HepG2 (cell line): ENCODE measurements around the gene ITGA6. TPM values are rescaled to one million over a fixed set of nuclear protein-coding genes. Genes with fewer than 3 reads are reported as not detected.

Source experiments
- CENPT ChIP-seq: sonication (generic); formaldehyde crosslinking; IDR thresholded peaks from 2 replicates; pipeline ENCODE4 v1.8.0; 2022; ENCODE audit warnings: low read depth, mild to moderate bottlenecking, moderate library complexity, missing genetic modification reagents
- EP300 ChIP-seq, 3 experiments: sonication (generic) in 1 of 3; formaldehyde crosslinking in 1 of 3; IDR thresholded peaks; 2 replicates each; pipeline versions ENCODE4 v1.5.1 to v1.6.1; 2011 to 2020; ENCODE audit warnings: low read depth in 2 of 3, low read length in 2 of 3, borderline replicate concordance in 1 of 3, improper control_type of control experiment in 1 of 3, mild to moderate bottlenecking in 1 of 3, missing genetic modification reagents in 1 of 3, moderate library complexity in 1 of 3
- ERF ChIP-seq: IDR thresholded peaks from 2 replicates; pipeline ENCODE4 v1.6.1; 2018; ENCODE audit warnings: missing biosample characterization, missing genetic modification reagents
- HDAC2 ChIP-seq: sonication (generic); formaldehyde crosslinking; IDR thresholded peaks from 2 replicates; pipeline ENCODE4 v1.4.0; 2020; ENCODE audit warnings: missing genetic modification reagents
- HNRNPL ChIP-seq: fragments of 200-400 bp; formaldehyde crosslinking; IDR thresholded peaks from 2 replicates; pipeline ENCODE4 v1.6.1; 2017; ENCODE audit warnings: mild to moderate bottlenecking, low read depth, low read length
- KAT8 ChIP-seq: IDR thresholded peaks from 2 replicates; pipeline ENCODE4 v1.6.1; 2016; ENCODE audit warnings: missing genetic modification reagents, missing compliant biosample characterization
- TCF7L2 ChIP-seq: IDR thresholded peaks from 2 replicates; pipeline ENCODE4 v1.6.1; 2011; ENCODE audit warnings: mild to moderate bottlenecking, low read depth, low read length, moderate library complexity
- ZNF138 ChIP-seq: sonication (generic); formaldehyde crosslinking; IDR thresholded peaks from 2 replicates; pipeline ENCODE4 v1.5.0; 2020; ENCODE audit warnings: mild to moderate bottlenecking, low read depth, missing genetic modification reagents
- ZNF224 ChIP-seq: sonication (generic); formaldehyde crosslinking; IDR thresholded peaks from 2 replicates; pipeline ENCODE4 v1.5.0; 2020; ENCODE audit warnings: mild to moderate bottlenecking, missing genetic modification reagents
- ZNF567 ChIP-seq: sonication (generic); formaldehyde crosslinking; IDR thresholded peaks from 2 replicates; pipeline ENCODE4 v1.8.1; 2023; ENCODE audit warnings: mild to moderate bottlenecking, missing genetic modification reagents, borderline replicate concordance
- ZNF607 ChIP-seq: sonication (generic); formaldehyde crosslinking; IDR thresholded peaks from 2 replicates; pipeline ENCODE4 v1.5.1; 2020; ENCODE audit warnings: missing genetic modification reagents, mild to moderate bottlenecking, borderline replicate concordance
- ZNF841 ChIP-seq: sonication (generic); formaldehyde crosslinking; IDR thresholded peaks from 2 replicates; pipeline ENCODE4 v1.8.1; 2023; ENCODE audit warnings: missing genetic modification reagents, borderline replicate concordance
- ZSCAN20 ChIP-seq: sonication (generic); formaldehyde crosslinking; IDR thresholded peaks from 2 replicates; pipeline ENCODE4 v1.4.0; 2020; ENCODE audit warnings: missing genetic modification reagents, mild to moderate bottlenecking, borderline replicate concordance
- polyA plus RNA-seq, 8 experiments: library from polyadenylated mRNA; depleted of rRNA in 3 of 8; stranded (reverse) in 7 of 8; unstranded in 1 of 8; fragments of >200 nt; fragmentation: Illumina TruSeq in 4 of 8; extraction: Trizol in 4 of 8; gene quantifications; 2 replicates each; pipeline versions ENCODE4 v1.2.1 to v1.2.3, GENCODE V29; 2011 to 2016; ENCODE audit warnings: low read depth in 4 of 8, missing spikeins in 1 of 8, mixed read lengths in 1 of 8; ENCODE audit not compliant: insufficient read depth in 1 of 8
- total RNA-seq, 5 experiments: library from RNA; depleted of rRNA; stranded (reverse); fragments of >200 nt; fragmentation: Illumina TruSeq; extraction: Trizol; gene quantifications; 2 replicates each; pipeline ENCODE4 v1.2.3, GENCODE V29; 2016; ENCODE audit warnings: low read depth in 1 of 5
- TF ChIP-seq, protein P1 (sequence below): sonication (generic); formaldehyde crosslinking; IDR thresholded peaks from 2 replicates; pipeline ENCODE4 v1.5.1; 2020; ENCODE audit warnings: mild to moderate bottlenecking, missing genetic modification reagents, moderate library complexity
- TF ChIP-seq, protein P2 (sequence below): sonication (generic); formaldehyde crosslinking; IDR thresholded peaks from 2 replicates; pipeline ENCODE4 v1.8.0; 2023; ENCODE audit warnings: mild to moderate bottlenecking, missing genetic modification reagents
- TF ChIP-seq, protein P3 (sequence below): sonication (generic); formaldehyde crosslinking; IDR thresholded peaks from 2 replicates; pipeline ENCODE4 v1.5.0; 2020; ENCODE audit warnings: mild to moderate bottlenecking, low read depth, missing genetic modification reagents, borderline replicate concordance
- TF ChIP-seq, protein P4 (sequence below): sonication (generic); formaldehyde crosslinking; conservative IDR thresholded peaks from 2 replicates; pipeline ENCODE4 v1.8.0; 2022; ENCODE audit warnings: low read depth, missing genetic modification reagents
- TF ChIP-seq, protein P5 (sequence below): sonication (generic); formaldehyde crosslinking; IDR thresholded peaks from 2 replicates; pipeline ENCODE4 v1.5.0; 2020; ENCODE audit warnings: missing genetic modification reagents
- TF ChIP-seq, protein P6 (sequence below): sonication (generic); formaldehyde crosslinking; IDR thresholded peaks from 2 replicates; pipeline ENCODE4 v1.4.0; 2020; ENCODE audit warnings: mild to moderate bottlenecking, missing genetic modification reagents

ITGA6 gene
- total and polyA plus RNA-seq, 2 of the 13 experiments (the other 11 are each of a cell fraction or from before 2014, with no cell fraction given) = 24.0 to 92.5 TPM

DNA sequence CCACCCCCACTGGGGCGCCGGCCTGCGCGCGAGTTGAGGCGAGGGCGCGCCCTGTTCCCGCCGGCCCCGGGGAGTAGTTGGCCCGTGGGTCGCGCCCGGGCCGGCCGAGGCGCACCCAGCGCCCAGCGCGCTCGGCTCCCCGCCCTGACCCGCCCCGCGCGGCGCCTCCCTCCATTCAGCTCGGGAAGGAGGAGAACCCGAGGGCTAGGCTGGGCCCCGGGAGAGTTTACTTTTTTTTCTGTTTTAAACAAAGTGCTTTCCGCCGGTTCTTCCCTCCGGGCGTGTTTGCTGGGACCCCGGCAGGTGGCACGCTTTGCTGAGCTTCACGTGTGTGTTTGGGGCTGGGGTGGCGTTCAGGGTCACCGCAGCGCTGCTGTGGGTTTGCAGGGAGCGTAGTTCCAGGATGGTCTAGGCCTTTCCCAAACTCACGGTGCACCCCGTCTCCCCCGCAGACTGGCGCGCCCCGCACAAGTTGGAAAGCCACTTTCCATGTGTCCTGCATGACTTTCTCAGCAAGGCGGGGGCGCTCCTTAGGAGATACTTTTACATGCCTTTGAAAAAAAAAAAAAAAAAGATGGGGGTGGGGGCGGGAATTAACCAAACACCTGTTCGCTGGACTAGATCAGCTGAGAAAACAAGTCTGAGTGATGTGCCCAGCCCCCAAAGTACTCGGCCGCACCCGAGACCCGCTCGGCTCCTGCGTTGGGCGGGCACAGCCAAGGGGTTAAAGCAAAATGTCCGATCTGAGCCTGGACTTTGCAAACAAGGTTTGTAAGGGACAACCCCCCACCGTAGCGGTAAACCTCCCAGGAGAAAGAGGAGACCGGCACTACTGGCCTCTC is 825 bp downstream of the ITGA6 start (continued):
- TF ChIP-seq, protein P1, sequence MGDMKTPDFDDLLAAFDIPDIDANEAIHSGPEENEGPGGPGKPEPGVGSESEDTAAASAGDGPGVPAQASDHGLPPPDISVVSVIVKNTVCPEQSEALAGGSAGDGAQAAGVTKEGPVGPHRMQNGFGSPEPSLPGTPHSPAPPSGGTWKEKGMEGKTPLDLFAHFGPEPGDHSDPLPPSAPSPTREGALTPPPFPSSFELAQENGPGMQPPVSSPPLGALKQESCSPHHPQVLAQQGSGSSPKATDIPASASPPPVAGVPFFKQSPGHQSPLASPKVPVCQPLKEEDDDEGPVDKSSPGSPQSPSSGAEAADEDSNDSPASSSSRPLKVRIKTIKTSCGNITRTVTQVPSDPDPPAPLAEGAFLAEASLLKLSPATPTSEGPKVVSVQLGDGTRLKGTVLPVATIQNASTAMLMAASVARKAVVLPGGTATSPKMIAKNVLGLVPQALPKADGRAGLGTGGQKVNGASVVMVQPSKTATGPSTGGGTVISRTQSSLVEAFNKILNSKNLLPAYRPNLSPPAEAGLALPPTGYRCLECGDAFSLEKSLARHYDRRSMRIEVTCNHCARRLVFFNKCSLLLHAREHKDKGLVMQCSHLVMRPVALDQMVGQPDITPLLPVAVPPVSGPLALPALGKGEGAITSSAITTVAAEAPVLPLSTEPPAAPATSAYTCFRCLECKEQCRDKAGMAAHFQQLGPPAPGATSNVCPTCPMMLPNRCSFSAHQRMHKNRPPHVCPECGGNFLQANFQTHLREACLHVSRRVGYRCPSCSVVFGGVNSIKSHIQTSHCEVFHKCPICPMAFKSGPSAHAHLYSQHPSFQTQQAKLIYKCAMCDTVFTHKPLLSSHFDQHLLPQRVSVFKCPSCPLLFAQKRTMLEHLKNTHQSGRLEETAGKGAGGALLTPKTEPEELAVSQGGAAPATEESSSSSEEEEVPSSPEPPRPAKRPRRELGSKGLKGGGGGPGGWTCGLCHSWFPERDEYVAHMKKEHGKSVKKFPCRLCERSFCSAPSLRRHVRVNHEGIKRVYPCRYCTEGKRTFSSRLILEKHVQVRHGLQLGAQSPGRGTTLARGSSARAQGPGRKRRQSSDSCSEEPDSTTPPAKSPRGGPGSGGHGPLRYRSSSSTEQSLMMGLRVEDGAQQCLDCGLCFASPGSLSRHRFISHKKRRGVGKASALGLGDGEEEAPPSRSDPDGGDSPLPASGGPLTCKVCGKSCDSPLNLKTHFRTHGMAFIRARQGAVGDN (CRISPR knock-in tag) = peak; percentile 56
- TF ChIP-seq HDAC2 (CRISPR knock-in tag) (no peak), EP300 (IDR thresholded peaks at IDR 0.05; ENCODE audit: low read depth in 2 of 2, low read length in 2 of 2) (peak; percentile 17 to 37; a peak in 1 of 4 replicates), EP300 (CRISPR knock-in tag; IDR thresholded peaks at IDR 0.05; ENCODE audit: borderline replicate concordance) (no peak), ZNF138 (CRISPR knock-in tag) (no peak), ZNF224 (0 out of 2 replicates have a peak, but pooled peaks have one; percentile 43), ZNF841 (CRISPR knock-in tag) (no peak), ERF (no peak), ZNF567 (no peak), HNRNPL (0 out of 2 replicates have a peak, but pooled peaks have one; percentile 63), TCF7L2 (no peak), ZSCAN20 (CRISPR knock-in tag) (no peak), KAT8 (CRISPR knock-in tag) (peak; percentile 29; the same call in 1 of the 2 replicates), ZNF607 (no peak), CENPT (no peak; the same call in 1 of the 2 replicates)
- TF ChIP-seq, protein P2, sequence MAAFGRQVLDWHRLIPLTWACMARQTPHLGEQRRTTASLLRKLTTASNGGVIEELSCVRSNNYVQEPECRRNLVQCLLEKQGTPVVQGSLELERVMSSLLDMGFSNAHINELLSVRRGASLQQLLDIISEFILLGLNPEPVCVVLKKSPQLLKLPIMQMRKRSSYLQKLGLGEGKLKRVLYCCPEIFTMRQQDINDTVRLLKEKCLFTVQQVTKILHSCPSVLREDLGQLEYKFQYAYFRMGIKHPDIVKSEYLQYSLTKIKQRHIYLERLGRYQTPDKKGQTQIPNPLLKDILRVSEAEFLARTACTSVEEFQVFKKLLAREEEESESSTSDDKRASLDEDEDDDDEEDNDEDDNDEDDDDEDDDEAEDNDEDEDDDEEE (CRISPR knock-in tag) = 0 out of 2 replicates have a peak, but pooled peaks have one; percentile 3
- TF ChIP-seq, protein P3, sequence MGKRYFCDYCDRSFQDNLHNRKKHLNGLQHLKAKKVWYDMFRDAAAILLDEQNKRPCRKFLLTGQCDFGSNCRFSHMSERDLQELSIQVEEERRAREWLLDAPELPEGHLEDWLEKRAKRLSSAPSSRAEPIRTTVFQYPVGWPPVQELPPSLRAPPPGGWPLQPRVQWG = no peak
- TF ChIP-seq, protein P4, sequence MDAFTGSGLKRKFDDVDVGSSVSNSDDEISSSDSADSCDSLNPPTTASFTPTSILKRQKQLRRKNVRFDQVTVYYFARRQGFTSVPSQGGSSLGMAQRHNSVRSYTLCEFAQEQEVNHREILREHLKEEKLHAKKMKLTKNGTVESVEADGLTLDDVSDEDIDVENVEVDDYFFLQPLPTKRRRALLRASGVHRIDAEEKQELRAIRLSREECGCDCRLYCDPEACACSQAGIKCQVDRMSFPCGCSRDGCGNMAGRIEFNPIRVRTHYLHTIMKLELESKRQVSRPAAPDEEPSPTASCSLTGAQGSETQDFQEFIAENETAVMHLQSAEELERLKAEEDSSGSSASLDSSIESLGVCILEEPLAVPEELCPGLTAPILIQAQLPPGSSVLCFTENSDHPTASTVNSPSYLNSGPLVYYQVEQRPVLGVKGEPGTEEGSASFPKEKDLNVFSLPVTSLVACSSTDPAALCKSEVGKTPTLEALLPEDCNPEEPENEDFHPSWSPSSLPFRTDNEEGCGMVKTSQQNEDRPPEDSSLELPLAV (CRISPR knock-in tag) = no peak
- TF ChIP-seq, protein P5, sequence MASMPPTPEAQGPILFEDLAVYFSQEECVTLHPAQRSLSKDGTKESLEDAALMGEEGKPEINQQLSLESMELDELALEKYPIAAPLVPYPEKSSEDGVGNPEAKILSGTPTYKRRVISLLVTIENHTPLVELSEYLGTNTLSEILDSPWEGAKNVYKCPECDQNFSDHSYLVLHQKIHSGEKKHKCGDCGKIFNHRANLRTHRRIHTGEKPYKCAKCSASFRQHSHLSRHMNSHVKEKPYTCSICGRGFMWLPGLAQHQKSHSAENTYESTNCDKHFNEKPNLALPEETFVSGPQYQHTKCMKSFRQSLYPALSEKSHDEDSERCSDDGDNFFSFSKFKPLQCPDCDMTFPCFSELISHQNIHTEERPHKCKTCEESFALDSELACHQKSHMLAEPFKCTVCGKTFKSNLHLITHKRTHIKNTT (CRISPR knock-in tag) = no peak
- TF ChIP-seq, protein P6, sequence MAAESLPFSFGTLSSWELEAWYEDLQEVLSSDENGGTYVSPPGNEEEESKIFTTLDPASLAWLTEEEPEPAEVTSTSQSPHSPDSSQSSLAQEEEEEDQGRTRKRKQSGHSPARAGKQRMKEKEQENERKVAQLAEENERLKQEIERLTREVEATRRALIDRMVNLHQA (CRISPR knock-in tag) = no peak
